Activated B cell treated with CpG ODN at 0.5 μM for 24 hours (primary cell): Measurements from ENCODE around the gene CCDC88C. TPM values are rescaled to one million over a fixed set of nuclear protein-coding genes. Genes with fewer than 3 reads are reported as not detected.

Experiments
- ATAC-seq: fragments of 200-7000 bp; cut with Tn5 transposase; one replicate; pipeline ENCODE4 v1.10.0; 2021; ENCODE audit warnings: low read depth, mild to moderate bottlenecking, moderate library complexity
- CTCF ChIA-PET: fragments of 350-600 bp; sonication (Branson Sonifier 250); formaldehyde crosslinking; loops from one replicate; lab custom pipeline; 2021; ENCODE audit warnings: antibody characterized with exemption; lab: Charles Lee
- POLR2A ChIA-PET: fragments of 350-600 bp; sonication (Branson Sonifier 250); formaldehyde crosslinking; loops from one replicate; lab custom pipeline; 2021; ENCODE audit warnings: antibody characterized with exemption; lab: Charles Lee
- DNase-seq: peaks from one replicate; pipeline ENCODE4 v3.0.0; 2022
- H3K27ac Mint-ChIP-seq: one replicate; pipeline ENCODE4 v1.8.0; 2020; ENCODE audit warnings: mixed read lengths
- H3K27me3 Mint-ChIP-seq: one replicate; pipeline ENCODE4 v1.8.0; 2021; ENCODE audit warnings: mixed read lengths
- H3K36me3 Mint-ChIP-seq: one replicate; pipeline ENCODE4 v1.8.0; 2021; ENCODE audit warnings: low read depth, mixed read lengths
- H3K4me1 Mint-ChIP-seq: one replicate; pipeline ENCODE4 v1.8.0; 2021; ENCODE audit warnings: mixed read lengths
- H3K4me3 Mint-ChIP-seq: one replicate; pipeline ENCODE4 v1.8.0; 2020; ENCODE audit warnings: mild to moderate bottlenecking, mixed read lengths
- H3K9me3 Mint-ChIP-seq: one replicate; pipeline ENCODE4 v1.8.0; 2020; ENCODE audit warnings: mixed read lengths
- intact Hi-C: fragments of 100-400 bp; cut with micrococcal nuclease; formaldehyde crosslinking; loops from one replicate; pipeline ENCODE4 v1.15.1; 2024
- total RNA-seq: library from RNA; stranded (reverse); gene quantifications from 2 replicates; pipeline ENCODE4 v1.2.3, GENCODE V29; 2022
- TF ChIP-seq, protein P1 (sequence below): fragments of 200-600 bp; IDR thresholded peaks from one replicate; pipeline ENCODE4 v1.8.0; 2022; ENCODE audit warnings: antibody characterized with exemption, mild to moderate bottlenecking

The CCDC88C gene
- total RNA-seq, 1 donor from 2014 or later: 164 TPM

DNA sequence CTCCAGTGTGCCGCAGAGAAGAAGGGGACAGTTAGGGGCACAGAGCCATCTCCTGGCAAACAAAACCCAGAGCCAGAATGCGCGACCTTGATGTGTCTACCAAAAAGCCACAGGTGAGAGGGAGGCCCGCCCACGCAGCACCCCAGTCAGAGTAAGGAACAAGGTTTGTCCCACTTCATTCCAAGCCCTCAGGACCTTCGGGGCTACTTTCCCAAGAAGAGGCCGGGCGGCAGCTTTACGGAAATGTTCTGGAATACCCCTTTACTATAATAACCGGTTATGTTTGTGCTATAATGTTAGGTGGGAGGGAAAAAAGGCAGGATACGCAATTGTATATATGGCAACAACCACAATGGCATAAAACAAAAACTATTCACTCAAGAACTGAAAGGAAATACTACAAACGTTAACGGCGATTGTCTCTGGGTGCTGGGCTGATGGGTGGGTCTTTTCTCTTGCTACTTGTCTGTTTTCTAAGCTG is 12.3 kb downstream of the CCDC88C start:
- intact Hi-C loops: no loop called here
- peaks cover 50% of the 10 kb centered on the region for H3K36me3 Mint-ChIP-seq
- H3K27ac Mint-ChIP-seq: peak overlapping the region; percentile 37
- POLR2A ChIA-PET: interaction anchor here (0.9 to 1.5 kb wide), 2 partner anchors 16 to 31 kb away, joined by 4 to 8 read pairs; no protein-coding TSS in a partner anchor
- ATAC-seq (no peak), DNase-seq (no peak)
- no peaks in the 10 kb centered on the region for H3K9me3 Mint-ChIP-seq
- no peaks in the 10 kb centered on the region for H3K27me3 Mint-ChIP-seq
- TF ChIP-seq, protein P1, sequence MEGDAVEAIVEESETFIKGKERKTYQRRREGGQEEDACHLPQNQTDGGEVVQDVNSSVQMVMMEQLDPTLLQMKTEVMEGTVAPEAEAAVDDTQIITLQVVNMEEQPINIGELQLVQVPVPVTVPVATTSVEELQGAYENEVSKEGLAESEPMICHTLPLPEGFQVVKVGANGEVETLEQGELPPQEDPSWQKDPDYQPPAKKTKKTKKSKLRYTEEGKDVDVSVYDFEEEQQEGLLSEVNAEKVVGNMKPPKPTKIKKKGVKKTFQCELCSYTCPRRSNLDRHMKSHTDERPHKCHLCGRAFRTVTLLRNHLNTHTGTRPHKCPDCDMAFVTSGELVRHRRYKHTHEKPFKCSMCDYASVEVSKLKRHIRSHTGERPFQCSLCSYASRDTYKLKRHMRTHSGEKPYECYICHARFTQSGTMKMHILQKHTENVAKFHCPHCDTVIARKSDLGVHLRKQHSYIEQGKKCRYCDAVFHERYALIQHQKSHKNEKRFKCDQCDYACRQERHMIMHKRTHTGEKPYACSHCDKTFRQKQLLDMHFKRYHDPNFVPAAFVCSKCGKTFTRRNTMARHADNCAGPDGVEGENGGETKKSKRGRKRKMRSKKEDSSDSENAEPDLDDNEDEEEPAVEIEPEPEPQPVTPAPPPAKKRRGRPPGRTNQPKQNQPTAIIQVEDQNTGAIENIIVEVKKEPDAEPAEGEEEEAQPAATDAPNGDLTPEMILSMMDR: no peak
- CTCF ChIA-PET: no interaction called here
- peaks cover 85% of the 10 kb centered on the region for H3K4me1 Mint-ChIP-seq
- no peak overlapping the region for H3K4me3 Mint-ChIP-seq

DNA sequence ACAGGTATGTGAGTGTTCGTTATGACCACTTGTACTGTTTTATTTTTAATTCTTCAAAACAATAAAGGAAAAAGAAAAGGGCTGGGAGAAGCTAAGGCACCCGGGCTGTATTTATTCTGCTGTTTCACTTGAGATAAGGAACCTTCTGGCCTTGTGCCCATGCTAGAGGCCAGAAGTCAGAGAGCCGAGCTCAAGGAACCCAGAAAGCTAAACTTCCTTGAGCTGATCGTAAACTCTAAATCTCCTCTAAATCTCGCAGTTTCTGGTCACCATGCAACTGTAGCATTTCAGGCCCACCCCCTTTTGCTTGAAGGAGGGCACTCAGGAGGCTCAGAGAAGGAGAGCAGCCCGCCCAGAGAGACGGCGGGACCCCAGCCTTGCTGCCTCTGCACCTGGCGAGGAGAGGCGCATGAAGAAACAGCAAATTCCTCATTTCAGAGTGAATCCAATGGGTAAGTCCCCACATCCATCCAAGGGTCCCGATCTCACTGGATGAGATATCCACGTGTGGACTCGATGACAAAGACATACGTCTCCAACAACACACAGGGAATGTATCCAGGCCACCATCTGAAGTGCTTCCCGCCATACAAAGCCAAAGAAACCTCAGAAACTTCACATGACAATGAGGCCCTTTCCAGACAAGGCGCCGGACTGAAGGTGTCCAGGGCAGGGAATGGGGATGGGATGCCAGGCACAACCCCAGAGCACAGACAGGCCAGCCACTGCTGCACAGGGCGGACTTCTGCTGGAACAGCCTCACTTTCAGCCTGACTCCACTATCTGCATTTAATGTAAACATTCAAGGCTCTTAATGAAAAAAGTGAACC is 14.6 kb downstream of the CCDC88C start:
- POLR2A ChIA-PET: interaction anchor here (0.6 to 7.8 kb wide), 5 partner anchors 11 to 104 kb away, joined by 3 to 129 read pairs (median 3); partner anchors contain the start of gene CCDC88C
- TF ChIP-seq, protein P1: no peak
- Mint-ChIP-seq H3K27me3 (no peaks in the 10 kb centered on the region), H3K4me3 (no peak overlapping the region), H3K4me1 (peaks cover 87% of the 10 kb centered on the region), H3K36me3 (peaks cover 35% of the 10 kb centered on the region), H3K27ac (peak overlapping the region; percentile 73), H3K9me3 (no peaks in the 10 kb centered on the region)
- DNase-seq: no peak
- intact Hi-C loops: no loop called here
- CTCF ChIA-PET: interaction anchor here (1.8 kb wide), 1 partner anchor 80 kb away, joined by 5 read pairs; no protein-coding TSS in a partner anchor
- ATAC-seq: no peak

DNA sequence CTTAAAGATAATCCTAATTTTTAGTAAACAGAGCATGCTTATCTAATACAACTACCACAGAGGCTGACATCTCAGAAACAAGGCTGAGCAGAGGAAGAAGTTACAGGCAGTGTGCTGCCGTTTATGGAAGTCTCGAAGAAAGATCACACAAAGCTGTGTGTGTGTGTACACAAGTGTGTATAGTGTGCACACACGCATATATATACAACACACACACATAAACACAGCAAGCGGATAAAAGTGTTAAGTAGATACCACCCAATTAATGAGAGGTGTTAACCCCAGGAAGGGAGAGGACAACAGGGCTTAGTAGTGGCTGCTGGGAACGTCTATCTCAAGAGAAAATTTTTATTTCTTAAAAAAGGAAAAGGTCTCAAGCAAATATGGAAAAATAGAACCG is 15.3 kb downstream of the CCDC88C start:
- H3K36me3 Mint-ChIP-seq: peaks cover 30% of the 10 kb centered on the region
- TF ChIP-seq, protein P1: no peak
- H3K27me3 Mint-ChIP-seq: no peaks in the 10 kb centered on the region
- POLR2A ChIA-PET: interaction anchor here (0.6 to 7.8 kb wide), 5 partner anchors 12 to 105 kb away, joined by 3 to 129 read pairs (median 3); partner anchors contain the start of gene CCDC88C
- H3K4me1 Mint-ChIP-seq: peaks cover 89% of the 10 kb centered on the region
- H3K4me3 Mint-ChIP-seq: no peak overlapping the region
- no peak for DNase-seq
- peak overlapping the region; percentile 73 for H3K27ac Mint-ChIP-seq
- intact Hi-C loops: no loop called here
- no peak for ATAC-seq
- CTCF ChIA-PET: interaction anchor here (1.8 kb wide), 1 partner anchor 79 kb away, joined by 5 read pairs; no protein-coding TSS in a partner anchor
- no peaks in the 10 kb centered on the region for H3K9me3 Mint-ChIP-seq

DNA sequence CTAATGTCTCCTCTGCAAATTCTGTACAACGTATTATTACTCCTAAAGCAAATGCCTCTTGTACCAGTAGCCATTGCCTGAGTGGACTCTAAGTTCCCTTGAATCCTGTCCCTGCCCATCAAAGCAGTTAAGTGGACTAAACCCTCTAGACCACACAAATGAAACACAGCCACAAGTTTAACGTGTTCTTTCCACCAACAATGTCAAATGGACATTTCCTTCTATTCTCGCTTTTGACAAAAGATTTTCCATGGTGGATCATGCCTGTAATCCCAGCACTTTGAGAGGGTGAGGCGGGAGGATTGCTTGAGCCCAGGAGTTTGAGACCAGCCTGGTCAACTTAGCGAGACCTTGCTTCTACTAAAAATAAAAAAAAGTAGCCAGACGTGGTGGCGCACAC is 15.9 kb downstream of the CCDC88C start:
- TF ChIP-seq, protein P1: no peak
- CTCF ChIA-PET: interaction anchor here (1.8 to 4.4 kb wide), 2 partner anchors 15 to 78 kb away, joined by 5 to 29 read pairs; partner anchors contain the start of gene CCDC88C
- Mint-ChIP-seq H3K9me3 (no peaks in the 10 kb centered on the region), H3K4me3 (no peak overlapping the region), H3K36me3 (peaks cover 24% of the 10 kb centered on the region), H3K4me1 (peaks cover 89% of the 10 kb centered on the region), H3K27me3 (no peaks in the 10 kb centered on the region), H3K27ac (peak overlapping the region; percentile 73)
- POLR2A ChIA-PET: interaction anchor here (1.2 to 7.8 kb wide), 2 partner anchors 13 kb away, joined by 3 to 129 read pairs; partner anchors contain the start of gene CCDC88C
- no peak for DNase-seq
- no peak for ATAC-seq
- intact Hi-C loops: no loop called here
